C4-2B (cell line): ENCODE data around the gene KLF4.

Experiments used
- ZFX ChIP-seq: fragments of 450-650 bp; IDR thresholded peaks from 2 replicates; pipeline ENCODE4 v1.6.1; 2017
- TF ChIP-seq, protein P1 (sequence below): fragments of 450-650 bp; conservative IDR thresholded peaks from 2 replicates; pipeline ENCODE4 v1.5.1; 2017; ENCODE audit warnings: mild to moderate bottlenecking

DNA sequence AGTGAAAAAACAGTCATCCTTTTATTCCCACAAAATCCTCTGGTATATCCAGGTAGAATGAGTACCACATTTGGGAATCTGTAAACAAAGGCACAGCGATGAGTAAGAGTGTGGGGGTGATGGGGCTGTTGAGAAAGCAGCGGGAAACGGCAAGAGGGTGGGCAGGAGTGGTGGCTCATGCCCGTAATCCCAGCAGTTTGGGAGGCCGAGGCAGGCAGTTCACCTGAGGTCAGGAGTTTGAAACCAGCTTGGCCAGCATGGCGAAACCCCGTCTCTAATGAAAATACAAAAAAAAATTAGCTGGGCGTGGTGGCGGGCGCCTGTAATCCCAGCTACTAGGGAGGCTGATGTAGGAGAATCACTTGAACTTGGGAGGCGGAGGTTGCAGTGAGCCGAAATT, 43.1 kb downstream of the KLF4 start:
- TF ChIP-seq, protein P1, sequence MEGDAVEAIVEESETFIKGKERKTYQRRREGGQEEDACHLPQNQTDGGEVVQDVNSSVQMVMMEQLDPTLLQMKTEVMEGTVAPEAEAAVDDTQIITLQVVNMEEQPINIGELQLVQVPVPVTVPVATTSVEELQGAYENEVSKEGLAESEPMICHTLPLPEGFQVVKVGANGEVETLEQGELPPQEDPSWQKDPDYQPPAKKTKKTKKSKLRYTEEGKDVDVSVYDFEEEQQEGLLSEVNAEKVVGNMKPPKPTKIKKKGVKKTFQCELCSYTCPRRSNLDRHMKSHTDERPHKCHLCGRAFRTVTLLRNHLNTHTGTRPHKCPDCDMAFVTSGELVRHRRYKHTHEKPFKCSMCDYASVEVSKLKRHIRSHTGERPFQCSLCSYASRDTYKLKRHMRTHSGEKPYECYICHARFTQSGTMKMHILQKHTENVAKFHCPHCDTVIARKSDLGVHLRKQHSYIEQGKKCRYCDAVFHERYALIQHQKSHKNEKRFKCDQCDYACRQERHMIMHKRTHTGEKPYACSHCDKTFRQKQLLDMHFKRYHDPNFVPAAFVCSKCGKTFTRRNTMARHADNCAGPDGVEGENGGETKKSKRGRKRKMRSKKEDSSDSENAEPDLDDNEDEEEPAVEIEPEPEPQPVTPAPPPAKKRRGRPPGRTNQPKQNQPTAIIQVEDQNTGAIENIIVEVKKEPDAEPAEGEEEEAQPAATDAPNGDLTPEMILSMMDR: no peak
- no peak for TF ChIP-seq ZFX
